RWPE2 (cell line): ENCODE data around the gene E4F1.

Source experiments
- ATAC-seq: fragments of 200-7000 bp; cut with Tn5 transposase; 3 replicates; pipeline ENCODE4 v1.9.1; 2021; ENCODE audit warnings: low read depth
- DNase-seq: peaks from one replicate; pipeline ENCODE4 v3.0.0-alpha.2; 2020; ENCODE audit warnings: low spot score
- H3K27ac ChIP-seq: fragments of 450-650 bp; 2 replicates; pipeline ENCODE4 v1.5.1; 2017; ENCODE audit warnings: mild to moderate bottlenecking; ENCODE audit not compliant: poor library complexity, severe bottlenecking
- H3K27me3 ChIP-seq: fragments of 250-450 bp; sonication (Bioruptor Pico); 2 replicates; pipeline ENCODE4 v1.5.1; 2021; ENCODE audit warnings: mild to moderate bottlenecking, moderate library complexity; ENCODE audit not compliant: insufficient read depth, poor library complexity, severe bottlenecking
- H3K36me3 ChIP-seq: fragments of 250-450 bp; sonication (Bioruptor Pico); 2 replicates; pipeline ENCODE4 v1.5.1; 2020; ENCODE audit warnings: low read depth, mild to moderate bottlenecking, moderate library complexity
- H3K4me1 ChIP-seq: fragments of 250-450 bp; sonication (Bioruptor Pico); 2 replicates; pipeline ENCODE4 v1.5.1; 2021; ENCODE audit warnings: mild to moderate bottlenecking, moderate library complexity; ENCODE audit not compliant: insufficient read depth, poor library complexity, severe bottlenecking
- H3K4me3 ChIP-seq: fragments of 250-450 bp; sonication (Bioruptor Pico); 2 replicates; pipeline ENCODE4 v1.5.1; 2021; ENCODE audit warnings: mild to moderate bottlenecking, moderate library complexity; ENCODE audit not compliant: severe bottlenecking
- H3K9me3 ChIP-seq: fragments of 250-450 bp; sonication (Bioruptor Pico); 2 replicates; pipeline ENCODE4 v1.5.1; 2021; ENCODE audit warnings: mild to moderate bottlenecking, moderate library complexity; ENCODE audit not compliant: severe bottlenecking
- CTCF ChIP-seq: fragments of 450-650 bp; IDR thresholded peaks from one replicate; pipeline ENCODE4 v1.5.1; 2017; ENCODE audit warnings: mild to moderate bottlenecking, moderate library complexity; ENCODE audit not compliant: poor library complexity, severe bottlenecking

Gene E4F1

GRCh38 chr16:2196162-2196980 is 27.0 kb upstream of the E4F1 start, which contains the start of gene CASKIN1:
Gene CASKIN1, minus strand, starts transcription at chr16:2196605. Its CDS starts 173 bp downstream, at chr16:2196432.
- no peak for TF ChIP-seq CTCF
- Histone ChIP-seq H3K4me3 (peak within 1 kb of the TSS; percentile 40), H3K4me1 (no peaks in the 10 kb centered on the region), H3K27me3 (peaks cover 9% of the 10 kb centered on the region), H3K36me3 (no peaks in the 10 kb centered on the region), H3K9me3 (no peaks in the 10 kb centered on the region), H3K27ac (no peak within 1 kb of the TSS)
- ATAC-seq (peak; percentile 38; the same call in 2 of the 3 replicates), DNase-seq (no peak)

GRCh38 chr16:2196981-2197511 is 26.3 kb upstream of the E4F1 start:
- H3K4me3 ChIP-seq = peak overlapping the region; percentile 20
- DNase-seq (no peak), ATAC-seq (no peak)
- H3K36me3 ChIP-seq = no peaks in the 10 kb centered on the region
- no peak for TF ChIP-seq CTCF
- no peaks in the 10 kb centered on the region for H3K4me1 ChIP-seq
- no peaks in the 10 kb centered on the region for H3K9me3 ChIP-seq
- H3K27ac ChIP-seq = no peak overlapping the region
- peaks cover 9% of the 10 kb centered on the region for H3K27me3 ChIP-seq

- Histone ChIP-seq H3K27ac (no peak overlapping the region), H3K4me1 (no peaks in the 10 kb centered on the region), H3K27me3 (peaks cover 9% of the 10 kb centered on the region), H3K36me3 (no peaks in the 10 kb centered on the region), H3K9me3 (no peaks in the 10 kb centered on the region), H3K4me3 (no peak overlapping the region)
- DNase-seq (no peak), ATAC-seq (no peak)
- no peak for TF ChIP-seq CTCF
Observed at GRCh38 chr16:2197765-2198164, 25.6 kb upstream of the E4F1 start.

- no peak for TF ChIP-seq CTCF
- ATAC-seq (no peak), DNase-seq (no peak)
- H3K36me3 ChIP-seq = no peaks in the 10 kb centered on the region
- no peak overlapping the region for H3K4me3 ChIP-seq
- H3K4me1 ChIP-seq = no peaks in the 10 kb centered on the region
- no peaks in the 10 kb centered on the region for H3K9me3 ChIP-seq
- H3K27ac ChIP-seq = no peak overlapping the region
- H3K27me3 ChIP-seq = peaks cover 9% of the 10 kb centered on the region
Observed at GRCh38 chr16:2198283-2198682, 25.1 kb upstream of the E4F1 start.

GRCh38 chr16:2199095-2199494 is 24.3 kb upstream of the E4F1 start:
- Histone ChIP-seq H3K4me1 (no peaks in the 10 kb centered on the region), H3K36me3 (no peaks in the 10 kb centered on the region), H3K27me3 (peaks cover 9% of the 10 kb centered on the region), H3K27ac (no peak overlapping the region), H3K9me3 (no peaks in the 10 kb centered on the region), H3K4me3 (no peak overlapping the region)
- no peak for TF ChIP-seq CTCF
- DNase-seq (no peak), ATAC-seq (no peak)
